NOMO-1 treated with dmso at 0.1 percent for 144 hours (cell line): Measurements from ENCODE around the gene TNFRSF25.
"Not testable (repeated sequence)": the region's sequence is repeated elsewhere in the genome, so short reads cannot be mapped to it uniquely, and the experiment has no call there.

Source experiments
- DNase-seq: peaks from one replicate; lab custom pipeline; 2025; ENCODE audit not compliant: unreplicated experiment; lab: John Stamatoyannopoulos, UW

The TNFRSF25 gene

DNA sequence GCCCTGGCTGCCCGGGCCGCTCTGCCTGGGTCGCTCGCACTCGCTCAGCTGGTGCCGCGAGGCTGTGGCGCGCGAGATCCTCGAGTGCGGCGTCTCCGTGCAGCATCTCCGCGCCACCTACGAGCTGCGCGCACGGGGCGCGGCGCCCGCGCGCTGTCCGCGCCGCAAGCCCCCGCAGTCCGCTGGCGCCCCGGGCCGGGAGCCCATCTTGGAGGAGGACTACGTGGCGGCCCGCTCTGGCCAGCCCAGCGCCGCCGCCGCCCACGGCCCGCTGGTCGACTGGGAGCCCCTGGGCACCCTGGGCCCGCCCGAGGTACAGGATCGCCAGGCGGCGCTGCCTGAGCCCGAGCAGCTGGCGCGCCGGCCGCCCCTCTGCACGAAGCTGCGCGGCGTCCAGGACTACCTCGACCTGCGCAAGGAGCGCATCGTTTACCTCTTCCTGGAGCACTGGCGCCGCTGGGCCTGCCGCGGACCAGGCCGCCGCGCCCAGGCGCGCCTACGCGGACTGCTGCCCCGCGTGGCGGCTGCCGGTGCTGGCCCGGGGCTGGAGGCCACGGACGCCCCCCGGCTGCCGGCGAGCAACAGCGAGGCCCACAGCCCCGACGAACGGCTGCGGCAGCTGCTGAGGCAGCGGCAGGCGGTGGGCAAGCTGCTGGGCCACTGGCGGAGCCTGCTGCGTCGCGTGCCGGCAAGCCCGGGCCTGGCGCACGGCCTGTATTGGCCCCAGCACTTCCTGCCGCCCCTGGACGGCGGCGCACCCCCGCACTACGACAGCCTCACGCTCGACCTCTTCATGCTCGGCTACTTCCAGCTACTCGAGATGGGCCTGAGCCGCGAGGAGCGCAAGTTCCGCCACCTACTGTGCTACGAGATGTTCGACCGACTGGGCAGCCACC is 10.9 kb downstream of the TNFRSF25 start:
- DNase-seq: no peak

DNA sequence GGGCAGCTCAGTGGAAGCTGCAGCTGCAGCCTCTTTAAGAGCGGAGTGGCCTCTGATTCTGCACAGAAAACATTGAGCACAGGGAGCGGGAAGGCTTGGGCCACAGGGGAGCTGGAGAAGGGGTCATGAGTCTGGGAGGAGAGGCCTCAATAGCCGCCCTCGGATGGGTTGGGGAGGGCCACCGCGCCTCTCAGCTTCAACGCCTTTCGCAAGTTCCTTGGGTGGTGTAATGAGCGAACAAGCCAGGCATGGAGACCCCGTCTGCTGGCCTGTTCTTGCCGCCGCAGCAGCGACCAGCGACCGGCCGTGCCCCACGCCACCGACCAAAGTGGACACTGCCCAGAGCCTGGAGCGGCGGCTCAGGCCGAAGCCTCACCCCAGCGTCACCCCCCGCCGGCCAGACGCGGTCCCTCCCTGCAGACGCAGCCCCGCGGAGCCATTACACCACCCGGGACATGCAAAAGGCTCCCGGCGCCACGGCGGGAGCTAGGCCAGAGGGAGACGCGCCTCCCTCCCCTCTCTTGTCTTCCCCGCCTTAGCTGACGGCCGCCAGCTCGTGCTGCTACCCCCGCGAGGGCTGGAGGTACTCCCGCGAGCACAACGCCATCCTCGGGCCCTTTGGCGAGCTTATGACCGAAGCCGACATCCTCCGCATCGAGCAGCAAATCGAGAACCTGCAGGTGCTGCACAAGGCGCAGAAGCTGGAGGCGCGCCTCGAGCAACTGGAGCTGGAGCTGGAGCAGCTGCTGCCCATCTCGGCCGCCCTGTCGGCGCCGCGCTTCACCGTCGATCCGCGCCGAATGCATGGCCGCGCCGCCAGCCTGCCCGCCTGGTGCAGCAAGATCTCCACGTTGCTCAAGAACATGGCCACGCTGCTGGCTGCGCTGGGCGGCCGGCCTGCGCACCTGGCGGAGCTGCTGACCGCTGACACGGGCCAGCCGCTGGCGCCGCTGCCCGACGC is 11.8 kb downstream of the TNFRSF25 start:
- not testable (repeated sequence) for DNase-seq

DNA sequence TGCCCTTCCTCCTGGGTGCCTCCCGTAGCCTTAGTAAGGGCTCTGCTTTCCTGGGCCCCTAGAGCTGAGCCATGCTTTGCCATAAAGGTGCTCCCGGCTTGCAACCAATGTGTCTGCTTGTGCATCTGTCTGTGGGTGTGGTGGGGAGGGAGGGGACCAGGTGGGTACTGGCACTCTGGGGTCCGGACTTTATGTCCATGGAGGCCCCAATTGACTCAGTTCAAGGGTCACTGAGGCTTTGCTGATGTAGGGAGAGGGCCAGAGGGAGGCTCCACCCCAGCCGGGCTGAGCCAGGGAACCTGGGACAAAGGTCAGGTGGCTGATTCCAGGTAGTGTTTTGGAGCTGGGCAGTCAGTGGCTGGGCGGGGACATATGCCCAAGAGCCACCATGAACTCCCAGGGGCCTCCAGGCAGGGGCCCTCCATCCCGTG is 15.0 kb downstream of the TNFRSF25 start:
- no peak for DNase-seq

DNA sequence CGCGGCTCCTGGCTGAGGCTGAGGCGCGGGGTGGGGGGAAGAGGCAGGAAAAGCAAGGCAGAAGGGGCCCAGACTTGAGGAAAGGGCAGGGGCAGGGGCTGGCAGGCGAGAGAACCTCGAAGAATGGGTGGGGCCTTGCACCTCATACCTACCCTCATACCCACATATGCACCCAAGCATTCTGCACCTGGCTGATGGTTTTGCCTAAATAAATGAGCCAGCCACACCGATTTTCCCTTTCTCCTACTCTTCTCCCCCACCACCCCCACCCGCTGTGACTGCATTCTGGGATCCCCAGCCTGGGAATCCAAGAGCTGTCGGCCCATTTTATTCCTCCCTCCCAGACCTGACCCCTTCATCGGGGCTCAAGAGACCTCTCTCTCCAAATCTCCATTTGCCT is 15.5 kb downstream of the TNFRSF25 start:
- DNase-seq: not testable (repeated sequence)

DNA sequence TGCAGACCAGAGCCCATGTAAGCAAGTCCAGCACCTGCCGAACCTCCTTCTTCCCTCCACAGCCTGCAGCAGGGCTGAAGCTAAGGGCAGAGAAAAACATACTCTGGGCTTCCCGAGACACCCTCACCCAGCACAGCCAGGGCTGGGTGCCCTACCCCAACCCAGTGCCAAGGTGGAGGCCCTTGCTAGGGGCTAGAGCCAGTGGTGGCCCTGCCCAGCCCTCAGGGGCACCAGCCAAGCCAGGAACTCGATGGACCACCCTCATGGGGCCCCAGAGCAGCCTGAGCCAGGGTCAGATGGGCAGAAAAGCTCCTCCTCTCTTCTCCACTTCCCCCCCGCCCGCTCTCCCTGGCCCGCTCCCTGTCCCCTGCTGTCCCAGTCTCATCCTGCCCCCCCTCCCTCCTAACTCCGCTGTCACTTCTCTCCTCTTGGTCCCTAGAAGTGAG is 15.9 kb downstream of the TNFRSF25 start:
- DNase-seq: no peak

DNA sequence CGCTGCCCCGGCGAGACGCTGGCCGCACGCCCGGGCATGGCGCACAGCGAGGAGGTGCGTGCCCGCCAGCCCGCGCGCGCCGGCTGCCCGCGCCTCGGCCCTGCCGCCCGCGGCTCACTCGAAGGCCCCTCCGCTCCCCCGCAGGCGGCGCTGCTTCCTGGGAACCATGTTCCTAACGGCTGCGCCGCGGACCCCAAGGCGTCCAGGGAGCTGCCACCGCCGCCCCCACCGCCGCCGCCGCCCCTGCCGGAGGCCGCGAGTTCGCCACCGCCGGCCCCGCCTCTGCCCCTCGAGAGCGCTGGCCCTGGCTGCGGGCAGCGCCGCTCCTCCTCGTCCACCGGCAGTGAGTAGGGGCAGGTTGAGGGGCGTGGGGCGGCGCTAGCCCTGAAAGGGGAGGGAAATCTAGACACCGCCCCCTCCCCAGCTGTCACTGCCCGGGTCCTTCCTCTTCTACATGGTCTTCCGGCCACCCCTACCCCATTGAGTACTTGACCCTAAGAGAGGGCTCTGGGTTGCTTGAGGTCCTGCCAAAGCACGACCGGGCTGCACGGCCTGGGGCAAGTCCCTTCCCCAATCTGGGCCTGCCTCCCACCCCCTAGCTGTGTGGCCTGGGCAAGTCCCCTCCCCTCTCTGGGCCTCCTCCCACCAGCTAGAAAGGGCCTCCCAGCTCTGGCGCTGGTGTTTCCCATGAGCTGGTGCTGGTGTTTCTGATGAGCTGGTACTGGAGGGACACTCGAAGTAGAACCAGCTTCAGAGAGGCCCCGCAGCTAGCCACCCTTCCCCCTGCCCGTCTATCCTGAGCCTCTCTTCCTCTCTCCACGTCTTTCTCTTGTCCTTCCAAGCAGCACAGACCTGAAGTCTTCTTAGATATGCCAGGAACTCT is 17.0 kb downstream of the TNFRSF25 start:
- DNase-seq: no peak

DNA sequence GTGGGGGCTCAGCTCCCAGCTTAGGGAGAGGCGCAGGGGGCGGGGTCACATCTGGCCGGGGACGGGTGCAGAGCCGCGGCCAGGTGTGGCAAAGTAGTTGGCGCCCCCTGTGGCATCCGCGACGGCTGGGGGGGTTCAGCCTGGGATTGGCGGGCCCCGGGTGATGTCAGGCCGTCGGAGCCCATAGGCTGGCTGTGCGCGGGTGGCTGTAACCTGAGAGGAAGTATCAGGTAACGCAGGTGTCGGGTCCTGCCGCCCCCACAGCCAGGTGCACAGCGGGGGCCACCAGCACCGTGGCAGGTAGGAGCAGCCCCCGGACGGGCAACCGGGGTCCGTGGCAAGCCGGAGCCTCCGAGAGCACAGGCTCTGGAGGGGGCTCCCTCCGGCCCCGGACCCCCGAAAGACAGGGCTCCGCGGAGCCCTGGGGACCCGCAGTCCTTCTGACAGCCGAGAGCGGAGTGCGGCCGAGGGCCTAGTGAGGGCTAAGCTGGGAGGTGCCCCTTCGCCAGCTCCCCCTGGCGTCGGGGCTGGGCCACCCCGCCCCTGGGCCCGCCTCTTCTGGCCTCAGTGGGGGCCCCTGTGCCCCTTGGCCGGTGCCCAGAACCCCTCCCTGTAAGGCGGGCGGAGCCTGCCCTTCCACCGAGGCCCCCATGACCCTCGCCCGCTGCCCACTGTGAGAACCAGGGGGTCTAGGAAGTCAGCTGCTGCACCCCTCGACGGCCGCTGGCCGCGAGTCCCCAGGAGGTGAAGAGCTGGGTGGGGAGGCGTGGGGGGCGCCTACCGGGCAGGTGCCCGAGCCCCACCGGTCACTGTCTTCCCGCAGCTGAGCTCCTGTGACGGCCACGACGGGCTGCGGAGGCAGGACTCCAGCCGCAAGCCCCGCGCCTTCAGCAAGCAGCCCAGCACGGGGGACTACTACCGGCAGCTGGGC is 17.9 kb downstream of the TNFRSF25 start:
- no peak for DNase-seq

DNA sequence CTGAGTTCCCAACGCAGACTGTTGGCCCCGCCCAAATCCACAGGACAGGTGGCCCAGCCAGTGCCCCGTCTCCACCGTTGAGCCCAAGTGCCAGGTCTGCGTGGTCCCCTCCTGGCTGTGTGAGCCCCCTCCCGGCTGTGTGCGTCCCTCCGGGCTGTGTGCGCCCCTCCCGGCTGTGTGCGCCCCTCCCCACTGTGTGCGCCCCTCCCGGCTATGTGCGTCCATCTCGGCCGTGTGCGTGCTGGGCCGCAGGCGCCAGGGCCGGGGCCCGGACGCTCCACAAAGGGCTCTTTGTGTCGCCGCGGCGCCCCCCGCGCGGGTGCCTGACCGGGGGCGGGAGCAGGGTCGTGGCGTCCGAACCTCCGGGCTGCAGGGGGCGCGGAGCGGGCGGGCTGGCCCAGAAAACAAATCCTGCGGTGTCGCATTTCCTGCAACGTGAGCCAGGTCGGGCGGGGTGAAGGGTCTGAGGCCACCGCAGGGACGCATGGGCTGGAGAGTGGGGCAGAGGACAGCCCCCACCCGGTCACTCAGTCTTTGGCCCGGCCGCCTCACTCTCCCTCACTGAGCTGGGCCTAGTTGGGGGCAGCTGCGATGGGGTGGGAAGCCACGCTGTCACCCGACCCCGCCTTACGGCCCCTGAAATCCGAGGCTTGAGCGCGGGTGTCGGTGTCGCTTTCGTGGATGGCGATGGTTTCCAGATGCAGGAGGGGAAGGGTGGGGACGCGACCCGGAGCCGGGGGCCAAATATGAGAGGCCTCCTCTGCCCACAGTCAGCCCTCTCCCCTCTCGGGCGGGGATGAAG is 18.8 kb downstream of the TNFRSF25 start:
- DNase-seq: no peak

DNA sequence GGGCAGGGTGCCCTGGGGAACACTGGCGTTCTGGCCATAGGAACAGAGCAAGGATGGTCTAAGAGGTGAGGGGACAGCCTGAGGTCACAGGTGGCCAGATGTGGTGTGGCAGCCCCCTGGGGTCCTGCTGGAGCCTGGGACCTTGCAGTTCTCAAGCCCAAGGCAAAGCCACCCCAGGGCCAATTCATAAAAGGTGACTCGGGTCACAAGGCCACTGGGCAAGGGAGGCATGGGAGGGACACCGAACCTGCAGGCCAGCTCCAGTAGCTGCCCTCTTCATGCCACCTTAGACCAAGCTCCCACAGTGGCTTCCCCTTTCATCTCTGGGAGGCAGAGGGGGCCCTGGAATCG is 19.3 kb downstream of the TNFRSF25 start:
- no peak for DNase-seq

DNA sequence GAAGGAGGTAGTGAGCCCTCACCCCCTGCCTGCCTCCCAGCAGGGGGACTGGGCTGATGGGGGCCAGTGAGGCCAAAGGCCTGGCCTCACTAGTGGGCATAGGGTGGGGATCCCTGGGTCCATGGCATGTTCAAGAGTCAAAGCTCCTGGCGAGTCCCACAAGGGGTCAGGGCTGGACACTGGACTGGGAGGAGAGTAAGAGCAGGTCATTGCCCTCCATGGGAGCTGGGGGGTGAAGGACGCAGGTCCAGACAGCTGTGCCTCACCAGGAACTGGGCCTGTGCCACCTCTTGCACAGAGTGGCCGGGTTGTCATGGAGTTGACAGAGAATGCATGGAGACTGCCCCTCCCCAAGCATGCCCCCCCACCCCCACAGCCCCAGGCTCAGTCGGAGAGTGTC is 20.0 kb downstream of the TNFRSF25 start:
- not testable (repeated sequence) for DNase-seq

DNA sequence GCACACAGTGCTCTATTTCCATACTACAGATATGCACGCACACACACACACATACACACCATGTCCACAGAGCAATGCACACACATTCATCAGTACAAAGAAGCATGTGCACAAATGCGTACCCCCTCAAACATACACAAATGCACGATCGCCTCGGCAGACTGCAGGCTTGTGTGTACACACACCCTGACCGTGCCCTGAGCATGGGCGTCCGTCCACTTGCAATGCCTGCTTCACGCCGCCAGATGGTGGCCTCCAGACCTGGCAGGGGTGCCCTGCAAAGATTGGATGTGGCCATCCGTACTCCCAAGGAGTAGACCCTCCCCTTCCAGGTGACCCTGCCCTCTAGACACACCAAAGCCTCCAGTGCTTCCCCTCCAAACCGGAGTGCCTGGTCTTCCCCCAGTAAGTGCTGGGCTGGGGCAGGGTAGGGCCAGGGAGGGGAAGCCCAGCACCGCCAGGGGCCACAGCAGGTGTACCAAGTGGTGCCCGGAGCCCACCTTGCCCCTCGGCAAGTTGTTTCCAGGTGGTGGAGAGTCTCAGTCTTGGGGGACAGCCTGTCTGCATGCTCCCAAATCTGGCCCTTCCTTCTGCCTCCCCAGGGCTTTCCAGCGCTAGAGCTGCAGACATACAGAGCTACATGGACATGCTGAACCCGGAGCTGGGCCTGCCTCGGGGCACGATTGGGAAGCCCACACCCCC is 20.8 kb downstream of the TNFRSF25 start:
- DNase-seq: no peak

DNA sequence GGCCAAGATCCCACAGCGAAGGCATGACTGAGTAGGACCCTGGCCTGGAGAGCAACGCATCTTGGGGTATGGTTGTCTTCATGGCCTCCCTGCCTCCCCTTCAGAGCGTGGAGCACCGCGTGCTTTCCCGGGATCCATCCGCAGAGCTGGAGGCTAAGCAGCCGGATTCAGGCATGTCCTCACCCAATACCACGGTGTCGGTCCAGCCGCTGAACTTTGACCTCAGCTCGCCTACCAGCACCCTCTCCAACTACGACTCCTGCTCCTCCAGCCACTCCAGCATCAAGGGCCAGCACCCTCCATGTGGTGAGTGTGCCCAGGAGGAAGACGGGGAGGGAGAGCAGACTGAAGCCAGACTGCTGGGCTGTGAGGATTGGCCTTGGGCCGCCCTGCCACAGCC is 21.6 kb downstream of the TNFRSF25 start:
- DNase-seq: no peak

DNA sequence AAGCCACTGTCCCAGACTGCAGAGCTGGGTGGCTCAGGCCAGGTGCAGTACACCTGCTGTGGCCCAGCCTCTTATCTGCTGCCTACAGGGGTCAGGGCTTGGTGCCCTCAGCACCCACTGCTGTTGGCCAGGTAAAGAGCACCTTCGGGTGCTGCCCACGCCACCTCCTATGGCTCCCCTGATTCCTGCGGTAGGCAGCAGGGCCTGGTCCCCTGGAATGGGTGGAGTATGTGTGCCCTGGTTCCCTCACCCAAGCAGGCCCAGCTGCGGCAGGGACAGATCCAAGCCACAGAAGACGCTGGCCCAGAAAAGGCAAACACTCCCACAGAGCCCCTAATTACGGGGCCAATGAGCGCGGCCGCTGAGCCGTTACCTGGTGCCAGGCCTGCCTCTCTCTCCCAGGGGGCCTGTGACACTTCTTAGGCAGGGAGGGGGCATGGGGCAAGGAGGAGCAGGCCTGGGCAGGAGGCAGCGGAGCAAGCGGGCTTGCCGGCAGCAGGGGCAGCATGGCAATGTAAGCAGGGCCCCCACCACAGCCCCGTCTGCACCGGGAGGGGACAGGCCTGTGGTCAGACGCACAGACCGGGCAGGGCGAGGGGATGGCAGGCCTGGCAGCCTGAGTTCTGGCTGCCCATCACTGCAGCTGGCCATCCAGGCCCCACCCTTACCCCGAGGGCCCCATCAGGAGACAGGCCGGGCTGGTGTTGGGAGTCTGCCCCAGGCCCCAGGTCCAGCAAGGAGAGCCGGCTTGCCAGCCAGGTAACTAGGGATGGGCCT is 22.4 kb downstream of the TNFRSF25 start:
- DNase-seq: no peak

DNA sequence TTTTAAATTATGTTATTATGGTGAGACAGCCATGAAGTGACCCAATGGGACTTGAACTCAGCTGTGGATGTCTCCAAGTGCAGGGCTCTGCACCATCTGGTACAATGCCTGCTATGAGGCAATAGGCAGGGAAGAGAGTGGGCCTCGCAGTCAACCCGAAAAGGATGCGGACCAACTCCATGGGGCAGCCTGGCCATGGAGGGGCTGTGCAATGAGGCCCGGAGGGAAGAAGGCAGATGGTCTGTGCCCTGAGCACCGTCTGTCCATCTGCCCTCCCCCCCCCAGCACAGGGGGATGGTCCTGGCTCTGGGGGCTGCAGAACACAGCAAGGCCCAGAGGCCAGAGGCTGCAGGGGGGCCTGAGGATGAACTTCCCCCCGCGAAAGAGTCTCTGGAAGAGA is 24.4 kb downstream of the TNFRSF25 start:
- DNase-seq: no peak

DNA sequence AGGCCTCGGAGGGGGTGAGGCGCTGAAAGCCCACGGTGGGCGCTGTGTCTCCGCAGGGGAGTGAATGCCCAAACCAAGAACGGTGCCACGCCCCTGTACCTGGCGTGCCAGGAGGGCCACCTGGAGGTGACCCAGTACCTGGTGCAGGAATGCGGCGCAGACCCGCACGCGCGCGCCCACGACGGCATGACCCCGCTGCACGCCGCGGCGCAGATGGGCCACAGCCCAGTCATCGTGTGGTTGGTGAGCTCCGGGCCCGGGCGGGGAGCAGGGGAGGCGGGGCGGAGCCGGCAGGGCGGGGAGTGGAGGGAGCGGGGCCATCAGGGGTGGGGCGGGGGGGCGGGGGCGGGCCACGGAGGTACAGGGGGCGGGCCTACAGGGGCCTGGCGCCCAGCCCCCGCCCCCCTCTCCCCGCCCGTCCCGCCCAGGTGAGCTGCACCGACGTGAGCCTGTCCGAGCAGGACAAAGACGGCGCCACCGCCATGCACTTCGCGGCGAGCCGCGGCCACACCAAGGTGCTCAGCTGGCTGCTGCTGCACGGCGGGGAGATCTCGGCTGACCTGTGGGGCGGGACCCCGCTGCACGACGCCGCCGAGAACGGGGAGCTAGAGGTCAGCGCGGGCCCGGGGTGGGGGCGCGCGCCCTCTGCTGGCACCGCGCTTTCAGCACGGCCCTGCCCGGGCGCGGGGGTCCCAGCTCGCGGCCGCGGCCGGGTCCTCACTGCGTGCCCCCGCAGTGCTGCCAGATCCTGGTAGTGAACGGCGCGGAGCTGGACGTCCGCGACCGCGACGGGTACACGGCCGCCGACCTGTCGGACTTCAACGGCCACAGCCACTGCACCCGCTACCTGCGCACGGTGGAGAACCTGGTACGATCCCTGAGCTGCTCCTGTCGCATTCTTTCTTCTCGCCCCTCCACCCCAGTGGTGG is 25.5 kb downstream of the TNFRSF25 start:
- peak; percentile 22 for DNase-seq

DNA sequence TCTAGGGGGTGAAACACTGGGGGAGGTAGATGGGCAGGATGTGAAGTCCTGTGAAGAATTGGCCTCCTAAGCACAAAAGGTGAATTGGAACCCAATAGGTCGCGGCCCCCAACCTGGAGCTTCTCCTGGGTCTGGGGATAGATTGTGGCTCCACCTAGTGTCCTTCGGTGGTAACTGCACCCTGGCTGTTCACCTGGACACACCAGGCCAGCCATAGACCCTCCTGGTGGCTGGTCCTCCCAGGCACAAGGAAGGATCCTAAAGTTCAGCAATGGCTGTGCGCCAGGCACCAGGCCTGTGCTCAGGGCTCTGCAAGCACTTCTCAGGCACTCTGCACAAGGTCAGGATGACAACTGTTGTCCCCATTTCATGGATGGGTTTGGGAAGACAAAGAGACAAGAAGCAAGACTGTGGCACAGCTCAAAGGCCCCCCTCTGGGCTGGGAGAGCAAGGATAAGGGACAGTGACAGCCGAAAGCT is 27.9 kb downstream of the TNFRSF25 start:
- DNase-seq: no peak
